ENCODE results near the gene CNDP1. TPM values are rescaled to one million over a fixed set of nuclear protein-coding genes. Genes with fewer than 3 reads are reported as not detected.
"Not testable (repeated sequence)": the region's sequence is repeated elsewhere in the genome, so short reads cannot be mapped to it uniquely, and the experiment has no call there.

The CNDP1 gene
- polyA plus RNA-seq, 4 donors: 0.13 to 11.9 (median 6.5) TPM

GRCh38 chr18:74521068-74521725 is 13.1 kb upstream of the CNDP1 start:
- no peak overlapping the region for H3K4me3 ChIP-seq (ENCODE audit: low read depth in 1 of 3, low read length in 3 of 3)
- peaks cover 6 to 26% (median 7%) of the 10 kb centered on the region in 3 donors for H3K4me1 ChIP-seq (ENCODE audit: control insufficient read depth in 3 of 3, insufficient read depth in 2 of 3, low read depth in 1 of 3, low read length in 2 of 3)
- H3K27ac ChIP-seq (ENCODE audit: low read depth in 1 of 3, low read length in 2 of 3): no peak overlapping the region
- DNase-seq (no peak), FAIRE-seq (no peak)
- WGBS, 3 donors: 92 to 96% (median 93%) methylated on average over 15 of the region's 15 CpGs
- no peaks in the 10 kb centered on the region for H3K27me3 ChIP-seq (ENCODE audit: control insufficient read depth in 3 of 3, insufficient read depth in 3 of 3, low read length in 3 of 3)
- peaks cover 0 to 4% of the 10 kb centered on the region in 2 donors for H3K9me3 ChIP-seq (ENCODE audit: control insufficient read depth in 2 of 2, insufficient read depth in 1 of 2, low read depth in 1 of 2, low read length in 1 of 2)
- peaks cover 21 to 68% (median 27%) of the 10 kb centered on the region in 3 donors for H3K36me3 ChIP-seq (ENCODE audit: control insufficient read depth in 3 of 3, insufficient read depth in 2 of 3, low read depth in 1 of 3, low read length in 3 of 3)

GRCh38 chr18:74522635-74523548 is 11.4 kb upstream of the CNDP1 start:
- Histone ChIP-seq H3K9me3 (ENCODE audit: control insufficient read depth in 2 of 2, insufficient read depth in 1 of 2, low read depth in 1 of 2, low read length in 1 of 2) (peaks cover 0 to 4% of the 10 kb centered on the region in 2 donors), H3K4me1 (ENCODE audit: control insufficient read depth in 3 of 3, insufficient read depth in 2 of 3, low read depth in 1 of 3, low read length in 2 of 3) (peaks cover 2 to 20% (median 11%) of the 10 kb centered on the region in 3 donors), H3K4me3 (ENCODE audit: low read depth in 1 of 3, low read length in 3 of 3) (no peak overlapping the region), H3K36me3 (ENCODE audit: control insufficient read depth in 3 of 3, insufficient read depth in 2 of 3, low read depth in 1 of 3, low read length in 3 of 3) (peaks cover 13 to 52% (median 20%) of the 10 kb centered on the region in 3 donors), H3K27ac (ENCODE audit: low read depth in 1 of 3, low read length in 2 of 3) (no peak overlapping the region), H3K27me3 (ENCODE audit: control insufficient read depth in 3 of 3, insufficient read depth in 3 of 3, low read length in 3 of 3) (no peaks in the 10 kb centered on the region)
- FAIRE-seq: no peak
- WGBS, 3 donors: 83 to 93% (median 91%) methylated on average over 23 of the region's 23 CpGs
- no peak for DNase-seq

- H3K36me3 ChIP-seq (ENCODE audit: control insufficient read depth in 3 of 3, insufficient read depth in 2 of 3, low read depth in 1 of 3, low read length in 3 of 3): peaks cover 5 to 40% (median 11%) of the 10 kb centered on the region in 3 donors
- H3K27ac ChIP-seq (ENCODE audit: low read depth in 1 of 3, low read length in 2 of 3): peak overlapping the region; percentile 67 to 88 (median 85)
- H3K9me3 ChIP-seq (ENCODE audit: control insufficient read depth in 2 of 2, insufficient read depth in 1 of 2, low read depth in 1 of 2, low read length in 1 of 2): peaks cover 0 to 4% of the 10 kb centered on the region in 2 donors
- FAIRE-seq: no peak
- H3K4me1 ChIP-seq (ENCODE audit: control insufficient read depth in 3 of 3, insufficient read depth in 2 of 3, low read depth in 1 of 3, low read length in 2 of 3): peaks cover 2 to 20% (median 11%) of the 10 kb centered on the region in 3 donors
- WGBS, 3 donors: 9 to 16% (median 14%) methylated on average over 5 of the region's 5 CpGs
- peak; percentile 80 to 86 for DNase-seq
- H3K4me3 ChIP-seq (ENCODE audit: low read depth in 1 of 3, low read length in 3 of 3): no peak overlapping the region
- no peaks in the 10 kb centered on the region for H3K27me3 ChIP-seq (ENCODE audit: control insufficient read depth in 3 of 3, insufficient read depth in 3 of 3, low read length in 3 of 3)
Observed at GRCh38 chr18:74524097-74524496, 10.2 kb upstream of the CNDP1 start.

- H3K9me3 ChIP-seq (ENCODE audit: control insufficient read depth in 2 of 2, insufficient read depth in 1 of 2, low read depth in 1 of 2, low read length in 1 of 2); H3K4me3 ChIP-seq (ENCODE audit: low read depth in 1 of 3, low read length in 3 of 3); DNase-seq; FAIRE-seq; H3K27me3 ChIP-seq (ENCODE audit: control insufficient read depth in 3 of 3, insufficient read depth in 3 of 3, low read length in 3 of 3): not testable (repeated sequence)
- WGBS, 3 donors: 86 to 95% (median 87%) methylated on average over 7 of the region's 7 CpGs
- H3K36me3 ChIP-seq (ENCODE audit: control insufficient read depth in 3 of 3, insufficient read depth in 2 of 3, low read depth in 1 of 3, low read length in 3 of 3): peaks cover 3 to 32% (median 3%) of the 10 kb centered on the region in 3 donors
- peaks cover 2 to 20% (median 11%) of the 10 kb centered on the region in 3 donors for H3K4me1 ChIP-seq (ENCODE audit: control insufficient read depth in 3 of 3, insufficient read depth in 2 of 3, low read depth in 1 of 3, low read length in 2 of 3)
- H3K27ac ChIP-seq (ENCODE audit: low read depth in 1 of 3, low read length in 2 of 3): peak overlapping the region; percentile 63 to 88 (median 67)
Observed at GRCh38 chr18:74524915-74525314, 9.4 kb upstream of the CNDP1 start.

- Histone ChIP-seq H3K27me3 (ENCODE audit: control insufficient read depth in 3 of 3, insufficient read depth in 3 of 3, low read length in 3 of 3) (no peaks in the 10 kb centered on the region), H3K36me3 (ENCODE audit: control insufficient read depth in 3 of 3, insufficient read depth in 2 of 3, low read depth in 1 of 3, low read length in 3 of 3) (peaks cover 0 to 23% (median 0%) of the 10 kb centered on the region in 3 donors), H3K4me3 (ENCODE audit: low read depth in 1 of 3, low read length in 3 of 3) (no peak overlapping the region), H3K27ac (ENCODE audit: low read depth in 1 of 3, low read length in 2 of 3) (peak overlapping the region; percentile 67 to 88 (median 76)), H3K9me3 (ENCODE audit: control insufficient read depth in 2 of 2, insufficient read depth in 1 of 2, low read depth in 1 of 2, low read length in 1 of 2) (no peaks in the 10 kb centered on the region), H3K4me1 (ENCODE audit: control insufficient read depth in 3 of 3, insufficient read depth in 2 of 3, low read depth in 1 of 3, low read length in 2 of 3) (peaks cover 2 to 20% (median 11%) of the 10 kb centered on the region in 3 donors)
- WGBS, 3 donors: 21 to 63% (median 40%) methylated on average over 9 of the region's 9 CpGs
- DNase-seq: peak; percentile 92 to 99
- FAIRE-seq: no peak
Observed at GRCh38 chr18:74525741-74526140, 8.6 kb upstream of the CNDP1 start.

- no peak for FAIRE-seq
- no peaks in the 10 kb centered on the region for H3K9me3 ChIP-seq (ENCODE audit: control insufficient read depth in 2 of 2, insufficient read depth in 1 of 2, low read depth in 1 of 2, low read length in 1 of 2)
- no peaks in the 10 kb centered on the region for H3K27me3 ChIP-seq (ENCODE audit: control insufficient read depth in 3 of 3, insufficient read depth in 3 of 3, low read length in 3 of 3)
- DNase-seq: peak; percentile 42
- peaks cover 0 to 16% (median 0%) of the 10 kb centered on the region in 3 donors for H3K36me3 ChIP-seq (ENCODE audit: control insufficient read depth in 3 of 3, insufficient read depth in 2 of 3, low read depth in 1 of 3, low read length in 3 of 3)
- H3K27ac ChIP-seq (ENCODE audit: low read depth in 1 of 3, low read length in 2 of 3): peak overlapping the region; percentile 60 to 76 (median 67)
- 26 to 60% (median 30%) methylated on average over 2 of the region's 2 CpGs for WGBS, 3 donors
- no peak overlapping the region for H3K4me3 ChIP-seq (ENCODE audit: low read depth in 1 of 3, low read length in 3 of 3)
- peaks cover 2 to 20% (median 11%) of the 10 kb centered on the region in 3 donors for H3K4me1 ChIP-seq (ENCODE audit: control insufficient read depth in 3 of 3, insufficient read depth in 2 of 3, low read depth in 1 of 3, low read length in 2 of 3)
Observed at GRCh38 chr18:74526488-74526887, 7.8 kb upstream of the CNDP1 start.

GRCh38 chr18:74528478-74528877 is 5.8 kb upstream of the CNDP1 start:
- Histone ChIP-seq H3K9me3 (ENCODE audit: control insufficient read depth in 2 of 2, insufficient read depth in 1 of 2, low read depth in 1 of 2, low read length in 1 of 2) (no peaks in the 10 kb centered on the region), H3K4me1 (ENCODE audit: control insufficient read depth in 3 of 3, insufficient read depth in 2 of 3, low read depth in 1 of 3, low read length in 2 of 3) (peaks cover 2 to 25% (median 11%) of the 10 kb centered on the region in 3 donors), H3K36me3 (ENCODE audit: control insufficient read depth in 3 of 3, insufficient read depth in 2 of 3, low read depth in 1 of 3, low read length in 3 of 3) (peaks cover 0 to 2% (median 0%) of the 10 kb centered on the region in 3 donors), H3K4me3 (ENCODE audit: low read depth in 1 of 3, low read length in 3 of 3) (no peak overlapping the region), H3K27ac (ENCODE audit: low read depth in 1 of 3, low read length in 2 of 3) (no peak overlapping the region), H3K27me3 (ENCODE audit: control insufficient read depth in 3 of 3, insufficient read depth in 3 of 3, low read length in 3 of 3) (no peaks in the 10 kb centered on the region)
- WGBS, 3 donors: 71 to 84% (median 83%) methylated on average over 1 of the region's 1 CpG
- DNase-seq (no peak), FAIRE-seq (no peak)

- H3K27me3 ChIP-seq (ENCODE audit: control insufficient read depth in 3 of 3, insufficient read depth in 3 of 3, low read length in 3 of 3): no peaks in the 10 kb centered on the region
- FAIRE-seq: no peak
Observed at GRCh38 chr18:74528913-74529312, 5.4 kb upstream of the CNDP1 start.

More at GRCh38 chr18:74528913-74529312, 5.4 kb upstream of the CNDP1 start:
- Histone ChIP-seq H3K4me3 (ENCODE audit: low read depth in 1 of 3, low read length in 3 of 3) (no peak overlapping the region), H3K9me3 (ENCODE audit: control insufficient read depth in 2 of 2, insufficient read depth in 1 of 2, low read depth in 1 of 2, low read length in 1 of 2) (no peaks in the 10 kb centered on the region), H3K27ac (ENCODE audit: low read depth in 1 of 3, low read length in 2 of 3) (no peak overlapping the region), H3K4me1 (ENCODE audit: control insufficient read depth in 3 of 3, insufficient read depth in 2 of 3, low read depth in 1 of 3, low read length in 2 of 3) (peaks cover 2 to 23% (median 9%) of the 10 kb centered on the region in 3 donors), H3K36me3 (ENCODE audit: control insufficient read depth in 3 of 3, insufficient read depth in 2 of 3, low read depth in 1 of 3, low read length in 3 of 3) (peaks cover 0 to 2% (median 0%) of the 10 kb centered on the region in 3 donors)
- no peak for DNase-seq
- 43 to 67% (median 67%) methylated on average over 3 of the region's 3 CpGs for WGBS, 3 donors

Data from small intestine (tissue), 7 donors.